ENCODE measurements around the gene TUFM. TPM values are rescaled to one million over a fixed set of nuclear protein-coding genes. Genes with fewer than 3 reads are reported as not detected.
A peak's percentile ranks its signal among the peaks of the same experiment; 100 is the strongest.

TUFM gene
- total and polyA plus RNA-seq, 10 donors: 76.3 to 194 (median 117) TPM

- no peak for TF ChIP-seq POLR2A (IDR thresholded peaks at IDR 0.05)
- TF ChIP-seq CTCF (IDR thresholded peaks at IDR 0.05 in 8 of 11, conservative IDR thresholded peaks at IDR 0.05 in 3 of 11): no peak
- TF ChIP-seq POLR2AphosphoS5 (IDR thresholded peaks at IDR 0.05): no peak
- Histone ChIP-seq H3K4me3 (peak overlapping the region; percentile 92 to 100 (median 98)), H3K27me3 (replicated peaks in 1 of 7) (no peaks in the 10 kb centered on the region), H3K36me3 (peaks cover 0 to 56% (median 46%) of the 10 kb centered on the region in 6 donors), H3K9me3 (no peaks in the 10 kb centered on the region), H3K4me1 (peaks cover 13 to 72% (median 33%) of the 10 kb centered on the region in 6 donors), H3K27ac (peak overlapping the region; percentile 96 to 100 (median 99))
- DNase-seq: no peak
- intact Hi-C loops (cut with DNase I; ENCODE audit: low total_unique reads): loop anchor here (5.0 kb wide), 1 partner anchor 128 kb away; the partner anchor contains the start of gene NFATC2IP
- WGBS, 5 donors: 30 to 47% (median 33%) methylated on average over 5 of the region's 5 CpGs
Observed at GRCh38 chr16:28824717-28824973, 21.5 kb downstream of the TUFM start.

- peaks cover 13 to 72% (median 33%) of the 10 kb centered on the region in 6 donors for H3K4me1 ChIP-seq
- H3K9me3 ChIP-seq: no peaks in the 10 kb centered on the region
- H3K36me3 ChIP-seq: peaks cover 0 to 53% (median 41%) of the 10 kb centered on the region in 6 donors
- H3K27me3 ChIP-seq (replicated peaks in 1 of 7): no peaks in the 10 kb centered on the region
- TF ChIP-seq CTCF (IDR thresholded peaks at IDR 0.05 in 8 of 11, conservative IDR thresholded peaks at IDR 0.05 in 3 of 11) (peak; percentile 10 to 68 (median 51)), POLR2AphosphoS5 (IDR thresholded peaks at IDR 0.05) (peak; percentile 89 to 93 (median 90)), POLR2A (IDR thresholded peaks at IDR 0.05) (peak in 1 of 3 donors; percentile 44)
- H3K4me3 ChIP-seq: peak overlapping the region; percentile 92 to 100 (median 98)
- intact Hi-C loops (cut with DNase I; ENCODE audit: low total_unique reads): loop anchor here (5.0 kb wide), 1 partner anchor 128 kb away; the partner anchor contains the start of gene NFATC2IP
- peak; percentile 97 for DNase-seq
- WGBS, 5 donors: 0 to 1% (median 0%) methylated on average over 27 to 60 of the region's 60 CpGs
- H3K27ac ChIP-seq: peak overlapping the region; percentile 96 to 100 (median 99)
Observed at GRCh38 chr16:28823873-28824716, 22.1 kb downstream of the TUFM start.

GRCh38 chr16:28823291-28823872, 22.8 kb downstream of the TUFM start:
- H3K27me3 ChIP-seq (replicated peaks in 1 of 7): no peaks in the 10 kb centered on the region
- H3K9me3 ChIP-seq: no peaks in the 10 kb centered on the region
- TF ChIP-seq POLR2AphosphoS5 (IDR thresholded peaks at IDR 0.05): no peak
- no peak for TF ChIP-seq CTCF (IDR thresholded peaks at IDR 0.05 in 8 of 11, conservative IDR thresholded peaks at IDR 0.05 in 3 of 11)
- peak in 1 of 3 donors; percentile 17 for TF ChIP-seq POLR2A (IDR thresholded peaks at IDR 0.05)
- H3K36me3 ChIP-seq: peaks cover 0 to 46% (median 34%) of the 10 kb centered on the region in 6 donors
- intact Hi-C loops (cut with DNase I; ENCODE audit: low total_unique reads): loop anchor here (5.0 kb wide), 1 partner anchor 129 kb away; the partner anchor contains the start of gene NFATC2IP
- peak overlapping the region; percentile 96 to 100 (median 99) for H3K27ac ChIP-seq
- peak overlapping the region; percentile 92 to 100 (median 98) for H3K4me3 ChIP-seq
- DNase-seq: no peak
- WGBS, 5 donors: 0 to 1% (median 1%) methylated on average over 13 to 62 of the region's 62 CpGs
- peaks cover 13 to 68% (median 33%) of the 10 kb centered on the region in 6 donors for H3K4me1 ChIP-seq
